HG02943 (cell line): ENCODE data around the gene ECSIT.
A peak's percentile ranks its signal among the peaks of the same experiment; 100 is the strongest.

ENCODE experiments used
- ATAC-seq: cut with Tn5 transposase; IDR thresholded peaks from one replicate; pipeline ENCODE4 v1.9.1; 2021; ENCODE audit warnings: mild to moderate bottlenecking, low read depth, moderate library complexity; ENCODE audit not compliant: unreplicated experiment

Gene ECSIT

DNA sequence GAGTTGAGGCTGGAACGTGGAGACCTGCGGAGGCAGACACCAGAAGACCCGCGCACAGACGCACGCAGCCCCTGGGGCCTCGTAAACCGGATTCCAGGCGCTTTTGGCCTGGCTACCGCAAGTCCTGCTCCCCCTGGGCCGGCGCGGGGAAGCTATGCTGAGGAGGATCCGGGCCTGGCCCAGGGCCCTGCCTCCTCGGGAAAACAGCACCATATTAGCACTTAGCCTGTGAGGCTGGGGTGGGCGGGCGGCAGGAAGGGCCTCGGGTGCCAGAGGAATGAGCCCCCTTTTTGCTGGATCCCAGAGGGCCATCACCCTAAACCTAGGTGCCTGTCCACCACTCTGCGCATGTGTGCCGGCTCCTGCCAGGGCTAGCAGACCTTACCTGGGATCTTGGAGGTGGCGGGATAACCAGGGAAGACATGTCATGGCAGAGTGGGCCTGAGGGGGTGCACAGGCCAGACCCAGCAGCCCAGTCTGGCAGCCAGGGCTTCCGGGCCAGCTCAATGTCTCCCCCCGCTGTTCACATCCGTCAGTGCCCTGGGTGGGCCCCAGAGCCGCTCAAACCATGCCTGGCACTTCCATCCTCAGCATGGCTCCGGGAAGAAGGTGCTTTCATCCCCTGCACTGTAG is 22.8 kb upstream of the ECSIT start:
- ATAC-seq, result no peak

DNA sequence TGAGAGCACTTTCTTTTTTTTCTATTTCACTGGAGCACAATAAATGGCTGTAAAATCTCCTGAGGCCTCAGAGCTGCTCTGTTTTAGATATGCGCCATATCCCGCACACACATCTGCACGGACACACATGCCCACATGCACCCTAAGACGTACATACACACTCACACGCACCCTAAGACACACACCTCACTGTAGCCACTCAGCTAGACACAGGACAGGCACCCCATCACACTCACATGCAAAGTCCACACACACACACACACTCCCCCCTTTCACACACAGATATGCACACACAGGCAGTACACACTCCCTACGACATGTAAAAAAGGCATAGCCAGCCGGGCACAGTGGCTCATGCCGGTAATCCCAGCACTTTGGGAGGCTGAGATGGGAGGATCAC is 21.3 kb upstream of the ECSIT start:
- ATAC-seq, result no peak

- ATAC-seq, result no peak
Measured at GRCh38 chr19:11549386-11549953, 20.5 kb upstream of the ECSIT start.

DNA sequence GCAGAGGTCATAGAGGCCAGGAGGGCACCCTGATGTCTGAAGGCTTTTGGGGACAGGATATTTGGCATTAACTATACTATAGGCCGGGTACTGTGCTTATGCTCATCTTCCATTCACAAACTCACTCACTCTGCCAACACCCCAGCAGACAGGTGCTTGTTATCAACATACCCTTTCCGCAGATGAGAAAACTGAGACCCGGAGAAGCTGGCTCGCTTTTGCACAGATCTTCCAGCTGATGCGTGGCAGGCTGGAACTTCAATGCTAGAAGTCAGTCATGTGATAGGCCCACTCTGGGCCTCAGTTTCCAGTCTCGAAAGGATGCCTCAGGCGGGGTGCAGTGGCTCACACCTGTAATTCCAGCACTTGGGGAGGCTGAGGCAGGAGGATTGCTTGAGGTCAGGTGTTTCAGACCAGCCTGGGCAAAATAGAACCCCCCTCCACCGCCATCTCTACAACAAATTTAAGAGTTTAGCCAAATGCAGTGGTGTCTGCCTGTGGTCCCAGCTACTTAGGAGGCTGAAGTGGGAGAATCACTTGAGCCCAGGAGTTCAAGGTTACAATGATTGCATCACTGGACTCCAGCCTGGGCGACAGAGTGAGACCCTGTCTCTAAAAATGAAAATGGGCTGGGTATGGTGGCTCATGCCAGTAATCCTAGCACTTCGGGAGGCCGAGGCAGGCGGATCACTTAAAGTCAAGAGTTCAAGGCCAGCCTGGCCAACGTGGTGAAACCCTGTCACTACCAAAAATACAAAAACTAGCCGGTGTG is 19.2 kb upstream of the ECSIT start:
- ATAC-seq, result no peak

- no peak for ATAC-seq
Measured at GRCh38 chr19:11541238-11541637, 12.3 kb upstream of the ECSIT start.

DNA sequence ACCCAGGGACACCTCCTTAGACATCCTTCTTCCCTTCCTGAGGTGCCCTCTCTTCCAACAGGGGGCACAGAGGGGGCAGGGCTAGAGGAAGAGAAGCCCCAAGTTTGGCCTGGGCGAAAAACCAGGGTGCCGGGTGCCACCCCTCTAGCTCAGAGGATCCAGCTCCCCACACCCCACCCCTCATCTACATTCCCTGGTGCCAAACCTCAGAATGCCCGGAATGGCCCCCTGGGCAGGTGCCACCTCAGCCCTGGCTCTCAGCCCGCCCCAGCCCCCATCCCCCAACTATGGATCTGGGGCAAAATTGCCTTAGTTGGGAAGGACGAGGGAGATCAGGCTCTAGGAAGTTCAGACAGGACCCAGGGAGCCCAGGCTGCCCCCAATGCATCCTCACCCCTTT is 11.7 kb upstream of the ECSIT start:
- no peak for ATAC-seq

- ATAC-seq, result no peak
Measured at GRCh38 chr19:11539495-11540365, 10.8 kb upstream of the ECSIT start.

- ATAC-seq, result no peak
Measured at GRCh38 chr19:11538232-11539036, 9.5 kb upstream of the ECSIT start, which contains the start of gene CNN1. Gene CNN1 (plus strand): TSS chr19:11538851. CDS start chr19:11538928, 77 bp downstream.

DNA sequence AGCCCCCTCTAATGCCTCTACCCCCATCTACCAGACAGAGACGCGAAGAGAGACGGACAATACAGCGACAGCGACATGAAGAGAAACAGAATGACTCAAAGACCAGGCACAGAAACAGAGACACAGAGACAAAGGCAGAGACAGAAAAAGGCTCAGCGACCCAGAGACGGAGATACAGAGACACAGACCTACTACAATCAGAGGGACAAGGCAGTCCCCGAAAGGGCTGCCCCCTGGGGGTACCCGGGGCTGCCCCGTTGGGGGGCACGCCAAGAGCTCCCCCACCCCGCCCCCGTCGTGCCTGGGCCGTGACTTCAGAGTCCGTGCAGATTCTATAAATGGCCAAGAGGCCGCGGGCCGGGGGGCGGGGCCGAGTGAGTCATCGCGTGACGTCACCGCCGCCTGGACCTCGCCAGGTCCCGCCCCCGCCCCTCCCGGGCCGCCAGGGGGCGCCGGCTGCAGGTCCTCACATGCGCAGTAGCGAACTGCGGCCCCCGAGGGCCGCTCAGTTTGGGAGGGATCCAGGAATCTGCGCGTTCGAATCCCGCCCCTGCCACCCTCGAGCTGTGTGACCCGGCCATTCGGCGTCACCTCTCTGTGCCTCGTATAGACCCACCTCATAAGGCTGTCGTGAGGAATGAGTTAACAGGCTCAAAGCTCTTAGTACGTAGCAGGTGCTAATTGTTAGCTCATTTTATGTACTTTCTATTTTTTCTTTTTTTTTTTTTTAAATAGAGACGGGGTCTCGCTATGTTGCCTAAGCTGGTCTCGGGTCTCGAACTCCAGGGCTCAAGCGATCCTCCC is 7.1 kb upstream of the ECSIT start:
- ATAC-seq, result no peak

GRCh38 chr19:11534948-11535347 is 6.0 kb upstream of the ECSIT start:
- no peak for ATAC-seq

- no peak for ATAC-seq
Measured at GRCh38 chr19:11534538-11534937, 5.6 kb upstream of the ECSIT start.

DNA sequence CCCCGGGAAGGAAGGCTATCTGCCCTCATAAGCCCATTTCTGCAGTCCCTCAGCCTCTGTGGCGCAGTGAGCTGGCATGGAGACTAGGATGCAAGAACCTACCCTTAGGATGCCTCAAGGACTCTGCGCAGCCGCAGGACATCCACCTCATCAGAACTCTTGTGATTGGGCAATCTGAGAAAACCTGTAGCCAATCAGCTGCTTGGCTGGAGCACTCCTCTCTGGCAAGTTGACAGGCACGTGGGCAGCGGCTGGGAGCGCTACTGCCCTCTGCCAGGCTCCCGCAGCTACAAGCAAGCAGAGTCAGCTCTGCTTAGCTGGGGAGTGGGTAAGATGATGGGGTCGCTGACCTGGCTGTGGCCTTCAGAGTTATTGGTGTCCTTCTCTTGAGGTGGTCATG is 1.5 kb upstream of the ECSIT start:
- no peak for ATAC-seq

- no peak for ATAC-seq
Measured at GRCh38 chr19:11519138-11519537, 9.8 kb downstream of the ECSIT start.

- no peak for ATAC-seq
Measured at GRCh38 chr19:11513946-11514345, 15.0 kb downstream of the ECSIT start.

- ATAC-seq, result no peak
Measured at GRCh38 chr19:11510444-11510843, 18.5 kb downstream of the ECSIT start.

GRCh38 chr19:11507370-11508078 is 21.4 kb downstream of the ECSIT start:
- no peak for ATAC-seq

GRCh38 chr19:11506967-11507366 is 22.0 kb downstream of the ECSIT start:
- ATAC-seq, result no peak

GRCh38 chr19:11506101-11506555 is 22.8 kb downstream of the ECSIT start:
- ATAC-seq, result peak; percentile 23
